Stimulated activated CD8-positive, alpha-beta memory T cell treated with anti-CD3 and anti-CD28 coated beads, Interleukin-15, amount 100 ng/mL, for 48 hours (primary cell): Measurements from ENCODE around the gene HPCA.

Source experiments
- DNase-seq, 2 donors: peaks; one replicate each; pipeline ENCODE4 v3.0.0-alpha.2; 2020; ENCODE audit warnings: low read depth in 2 of 2

HPCA gene

DNA sequence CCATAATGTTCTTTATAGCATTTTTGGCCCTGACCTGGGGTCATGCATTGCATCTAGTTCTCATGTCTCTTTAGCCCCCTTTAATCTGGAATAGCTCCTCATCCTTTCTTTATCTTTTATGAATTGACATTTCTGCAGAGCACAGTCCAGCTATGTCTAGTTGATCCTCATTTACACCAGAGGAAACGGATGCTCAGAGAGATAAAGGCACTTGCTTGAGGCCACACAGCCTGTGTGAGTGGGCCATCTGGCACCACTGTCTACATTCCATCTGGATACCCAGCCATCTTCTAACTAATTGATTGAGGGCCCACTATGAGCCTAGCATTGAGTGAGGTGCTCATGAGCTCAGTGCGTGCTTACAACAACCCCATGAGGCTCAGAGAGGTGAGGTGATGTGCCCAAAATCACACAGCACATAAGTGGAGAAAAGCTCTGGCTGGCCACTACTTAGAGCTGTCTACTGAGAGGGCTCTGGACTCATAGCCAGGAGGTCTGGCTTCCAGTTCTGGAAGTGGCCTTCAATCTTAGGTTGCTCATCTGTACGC is 3.5 kb downstream of the HPCA start:
- DNase-seq = no peak

DNA sequence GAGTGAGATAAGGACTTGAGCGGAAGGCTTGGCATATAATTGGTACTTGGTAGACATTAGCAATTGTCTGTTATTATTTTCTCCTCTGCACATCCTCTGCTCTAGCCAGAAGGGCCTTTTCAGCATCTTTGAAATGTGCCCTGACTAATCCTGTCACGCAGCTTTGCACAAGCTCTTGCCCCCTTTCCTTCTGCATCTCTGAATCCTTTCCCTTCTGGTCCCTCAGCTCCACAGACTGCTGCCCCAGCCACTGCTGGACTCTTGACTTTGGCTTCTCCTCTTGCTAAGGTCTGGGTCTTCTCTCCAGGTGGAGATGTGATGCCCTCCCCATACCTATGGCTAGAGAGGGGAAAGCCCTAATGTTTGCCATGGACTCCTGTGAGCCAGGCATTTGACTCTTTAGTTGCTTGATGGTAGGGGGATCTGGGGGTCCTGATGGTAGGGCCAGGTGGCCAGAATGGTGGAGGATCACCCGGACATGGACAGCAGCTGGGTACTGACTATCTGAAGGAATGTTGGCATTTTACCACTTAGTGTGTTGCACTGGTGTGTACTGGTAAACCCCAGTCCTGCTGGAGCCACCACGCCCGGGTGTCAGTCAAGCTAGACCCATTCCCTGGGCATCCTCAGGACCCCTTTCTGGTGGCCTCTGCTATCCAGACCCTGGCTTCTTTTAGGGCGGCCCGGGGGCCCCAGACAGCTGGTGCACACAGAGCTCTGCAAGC is 4.4 kb downstream of the HPCA start:
- no peak for DNase-seq

DNA sequence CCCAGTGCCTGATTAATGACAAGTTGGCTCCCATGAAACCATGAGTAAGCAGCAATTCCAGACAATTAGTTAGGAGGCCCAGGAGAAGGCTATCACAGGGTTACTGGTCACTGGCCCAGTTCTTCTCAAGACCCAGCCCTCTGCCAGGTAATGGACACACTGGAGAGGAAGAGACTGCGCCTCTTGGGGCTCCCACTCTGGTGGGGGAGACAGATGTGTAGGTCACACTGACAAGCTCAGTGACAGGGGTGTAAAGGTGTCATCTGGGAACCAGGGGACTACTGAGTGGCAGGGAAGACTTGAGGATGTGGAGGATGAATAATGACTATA is 4.9 kb downstream of the HPCA start:
- no peak for DNase-seq

DNA sequence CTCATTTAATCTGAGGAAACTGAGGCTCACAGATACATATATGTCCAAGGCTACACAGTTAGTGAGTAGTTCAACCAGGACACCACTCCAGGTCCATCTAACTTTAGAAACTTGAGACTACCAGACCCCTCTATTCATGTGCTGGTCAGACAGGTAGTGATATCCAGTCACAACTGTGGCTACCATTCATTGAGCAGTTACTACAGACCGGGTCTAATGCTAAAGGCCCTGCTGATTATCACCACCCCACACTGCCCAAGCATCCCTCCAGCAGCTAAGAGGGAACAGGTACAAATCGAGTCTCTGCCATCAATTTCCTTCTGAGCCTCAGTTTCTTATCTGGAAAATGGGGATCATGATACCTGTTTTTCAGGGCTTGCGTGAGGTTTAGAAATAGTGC is 5.3 kb downstream of the HPCA start:
- no peak for DNase-seq

DNA sequence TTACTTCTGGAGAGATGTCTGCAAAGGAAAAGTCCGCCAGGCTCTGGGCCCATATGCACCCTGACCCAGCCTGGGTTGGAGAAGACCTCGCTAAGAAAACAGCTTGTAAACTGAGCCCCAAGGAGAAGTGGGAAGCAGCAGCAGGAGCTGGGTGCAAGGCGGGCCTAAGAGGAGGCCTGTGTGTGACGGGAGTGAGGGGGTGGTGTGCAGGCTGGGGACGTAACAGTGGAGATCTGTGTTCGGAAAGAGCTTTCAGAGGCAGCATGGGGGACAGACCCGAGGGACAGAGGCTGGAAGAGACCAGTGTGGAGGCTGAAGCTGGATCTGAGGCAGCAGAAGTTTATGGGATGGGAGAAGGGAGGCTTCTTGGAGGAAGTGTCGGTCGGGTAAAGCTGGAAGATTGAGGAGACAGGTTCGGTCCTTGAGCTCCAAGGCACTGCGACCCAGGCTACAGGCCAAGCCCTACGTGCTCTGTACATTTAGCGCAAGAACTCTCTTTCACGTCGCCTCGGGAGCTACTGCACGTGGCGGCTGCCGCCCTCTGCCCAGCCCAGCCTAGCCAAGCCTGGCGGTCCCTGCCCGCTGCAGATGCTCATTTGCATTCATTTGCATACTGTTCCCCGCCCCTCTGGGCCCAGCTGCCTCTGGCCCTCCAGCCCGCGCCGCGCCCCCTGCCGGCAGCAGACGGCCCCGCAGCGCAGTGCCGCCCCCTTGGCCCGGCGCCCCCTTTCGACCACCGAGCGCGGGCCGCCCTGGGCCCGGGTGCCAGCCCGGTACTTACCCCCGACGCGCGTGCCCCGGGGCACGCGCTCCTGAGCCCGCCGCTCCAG is 6.3 kb downstream of the HPCA start:
- DNase-seq = peak in 1 of 2 donors; percentile 53

DNA sequence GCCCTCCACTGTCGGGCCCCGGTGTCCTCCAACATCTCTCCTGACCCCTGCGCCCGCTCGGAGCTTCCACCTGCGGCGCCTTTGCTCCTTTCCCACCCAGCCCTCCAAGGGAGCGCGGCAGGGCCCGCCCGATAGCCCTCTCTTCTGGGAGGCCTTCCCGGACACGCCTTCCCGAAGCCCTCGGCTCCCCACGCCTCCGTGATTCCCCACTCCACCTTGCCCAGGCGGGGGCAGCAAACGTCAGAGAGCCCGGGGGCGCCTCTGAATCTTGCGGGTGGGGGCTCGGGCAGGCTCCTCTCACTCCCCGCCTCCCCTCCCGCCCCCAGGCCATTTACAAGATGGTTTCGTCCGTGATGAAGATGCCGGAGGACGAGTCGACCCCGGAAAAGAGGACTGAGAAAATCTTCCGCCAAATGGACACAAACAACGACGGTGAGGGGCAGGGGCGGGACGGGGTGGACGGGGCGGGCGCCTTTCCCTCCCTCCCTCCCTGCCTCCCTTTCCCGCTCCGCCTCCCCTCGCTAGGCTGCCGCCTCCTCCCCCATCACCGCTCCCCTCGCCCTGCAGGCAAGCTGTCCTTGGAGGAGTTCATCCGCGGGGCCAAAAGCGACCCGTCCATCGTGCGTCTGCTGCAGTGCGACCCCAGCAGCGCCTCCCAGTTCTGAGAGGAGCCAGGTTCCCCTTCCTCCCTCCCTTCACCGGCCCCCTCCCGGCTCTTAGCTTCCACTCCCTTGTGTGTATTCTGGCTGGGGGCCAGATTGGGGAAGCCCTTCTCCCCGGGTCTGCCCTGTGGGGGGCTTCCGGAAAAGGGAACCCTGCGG is 7.1 kb downstream of the HPCA start:
- no peak for DNase-seq

DNA sequence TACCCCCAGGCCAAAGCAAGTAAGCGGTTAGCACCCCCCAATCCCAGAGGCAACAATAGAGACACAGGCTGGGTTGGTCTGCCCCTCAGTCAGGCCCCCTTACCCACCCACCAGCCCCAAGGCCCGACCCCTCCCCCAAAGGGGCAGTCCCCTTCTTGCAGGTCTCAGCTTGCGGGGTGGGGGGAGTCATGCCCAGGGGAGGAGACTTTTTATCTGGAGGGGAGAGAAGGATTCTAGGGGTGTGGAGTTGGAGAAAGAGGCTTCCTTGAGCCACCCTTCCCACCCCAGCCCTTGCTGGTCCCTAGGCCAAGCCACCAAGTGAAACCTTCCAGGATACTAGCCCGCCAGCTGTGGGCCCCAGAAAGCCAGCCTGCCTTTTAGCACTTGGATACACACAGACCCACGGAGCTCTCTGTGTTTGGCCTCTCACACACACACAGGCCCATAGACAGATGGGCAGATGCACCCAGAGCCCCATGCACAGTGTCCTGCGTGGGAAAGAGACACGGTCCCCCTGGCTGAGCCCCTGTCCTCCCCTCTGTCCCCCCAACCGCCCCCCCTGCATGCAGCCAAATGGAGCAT is 7.8 kb downstream of the HPCA start:
- no peak for DNase-seq

DNA sequence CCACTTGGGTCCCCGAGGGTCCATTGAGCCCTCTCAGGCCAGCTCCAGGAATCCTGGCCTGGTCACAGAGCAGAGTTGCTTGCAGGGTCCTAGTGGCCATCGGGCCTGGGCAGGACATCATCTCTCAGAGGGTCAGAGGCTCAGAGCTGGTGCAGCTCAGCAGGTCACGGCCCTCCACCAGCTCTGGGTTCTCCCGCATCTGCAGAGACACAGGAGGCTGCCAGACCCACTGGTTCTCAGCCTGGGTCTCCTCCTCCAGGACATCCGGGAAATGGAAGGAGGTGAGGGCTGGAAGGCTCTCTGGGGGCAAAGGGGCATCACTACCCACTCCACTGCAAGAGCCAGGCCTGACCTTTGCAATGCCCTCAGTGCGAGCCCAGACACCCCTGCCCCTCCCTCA is 8.4 kb downstream of the HPCA start:
- no peak for DNase-seq

DNA sequence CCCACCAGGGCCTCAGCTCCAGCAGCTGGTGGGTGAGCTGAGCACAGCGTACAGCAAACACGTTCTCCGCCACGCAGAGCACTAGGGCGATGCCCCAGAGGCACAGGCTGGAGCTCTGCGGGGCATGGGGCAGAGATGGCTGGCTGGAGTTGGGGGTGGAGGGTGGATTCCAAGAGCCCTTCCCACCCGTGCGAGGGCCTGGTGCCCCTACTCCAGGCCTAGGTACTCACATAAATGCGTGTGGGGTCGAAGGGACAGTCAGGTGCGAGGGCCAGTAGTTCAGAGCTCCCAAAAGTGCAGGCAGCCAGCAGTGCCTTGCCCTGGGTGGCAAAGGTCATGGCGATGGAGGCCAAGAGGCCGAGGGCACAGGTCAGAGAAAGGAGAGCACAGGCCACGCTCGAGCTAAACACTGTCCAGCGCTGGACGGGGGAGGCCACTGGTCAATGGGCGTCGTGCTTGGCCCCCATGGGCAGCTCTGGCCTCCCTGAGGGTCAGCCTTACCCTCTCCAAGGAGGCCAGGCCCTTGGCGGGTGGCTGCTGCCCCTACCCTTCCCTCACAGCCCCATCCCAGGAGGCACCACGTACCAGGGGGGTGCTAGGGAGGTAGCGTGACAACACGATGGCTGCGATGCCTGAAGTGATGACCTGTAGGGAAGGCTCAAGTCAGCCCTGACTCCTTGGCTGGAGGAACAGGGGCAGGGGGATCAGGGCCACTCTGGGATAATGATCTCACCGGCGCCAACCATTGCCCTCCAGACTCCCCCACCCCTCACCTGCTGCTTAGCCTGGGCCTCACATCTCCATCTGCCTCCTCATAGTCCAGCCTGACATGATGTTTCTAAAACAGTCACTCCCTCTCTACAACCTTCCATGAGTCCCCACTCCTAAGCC is 9.3 kb downstream of the HPCA start:
- no peak for DNase-seq

DNA sequence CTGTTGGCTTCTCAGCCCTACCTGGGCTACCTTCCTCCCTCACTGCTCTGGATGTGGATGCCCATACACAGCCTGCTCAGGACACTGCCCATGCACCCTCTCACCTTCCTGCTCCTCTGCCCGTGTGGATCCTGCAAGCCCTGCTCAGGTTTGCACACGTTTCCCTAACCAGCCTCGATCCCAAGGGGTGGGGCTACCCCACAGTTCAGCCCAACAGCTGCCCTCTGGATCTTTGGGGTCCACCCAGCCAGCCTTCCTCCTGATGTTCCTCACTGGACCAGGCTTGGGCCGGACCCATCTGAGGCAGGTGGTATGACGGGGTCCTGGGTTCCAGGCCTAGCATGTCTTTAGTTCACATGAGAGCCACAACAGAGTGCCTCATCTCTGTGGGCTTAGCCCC is 10.2 kb downstream of the HPCA start:
- no peak for DNase-seq

DNA sequence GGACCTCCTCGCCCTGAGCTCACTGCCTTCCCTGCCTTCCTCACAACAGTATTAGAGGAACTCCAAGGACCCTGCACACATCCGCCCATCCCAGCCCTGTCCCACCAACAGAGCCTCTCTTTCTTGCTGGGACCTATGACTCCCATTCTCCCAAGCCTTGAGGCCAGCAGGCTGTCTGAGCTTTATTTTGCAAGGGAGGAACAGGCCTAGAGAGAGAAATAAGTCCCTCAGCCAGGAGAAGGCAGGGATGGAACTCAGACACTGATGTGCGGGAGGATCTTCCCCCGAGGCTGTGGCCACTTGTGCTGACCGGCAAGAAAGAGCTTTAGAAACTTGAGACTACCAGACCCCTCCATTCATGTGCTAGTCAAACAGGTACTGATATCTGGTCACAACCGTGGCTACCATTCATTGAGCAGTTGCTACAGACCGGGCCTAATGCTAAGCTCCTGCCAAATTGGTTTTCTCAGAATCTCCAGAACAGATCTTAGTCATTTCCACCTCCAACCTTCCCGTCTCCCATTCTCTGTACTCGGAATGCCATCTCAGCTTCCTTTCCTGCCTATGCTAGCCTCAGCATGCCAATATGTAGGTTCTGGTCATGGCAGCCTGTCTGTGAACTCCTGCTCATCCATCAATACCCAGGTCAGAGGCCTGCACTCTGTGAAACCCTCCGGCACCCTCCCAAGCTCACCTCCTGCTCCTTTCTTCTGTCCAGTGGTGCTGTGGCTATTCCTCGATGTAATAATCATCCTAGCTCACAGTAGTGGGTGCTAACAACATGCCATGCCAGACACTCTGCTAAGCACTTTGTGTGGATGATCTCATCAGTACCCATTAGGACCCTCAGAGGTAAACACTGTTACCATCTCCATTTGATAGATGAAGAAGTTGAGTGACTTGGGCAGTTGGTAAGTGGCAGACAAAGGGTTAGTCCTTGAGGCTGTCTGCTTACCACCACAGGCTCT is 11.1 kb downstream of the HPCA start:
- no peak for DNase-seq

DNA sequence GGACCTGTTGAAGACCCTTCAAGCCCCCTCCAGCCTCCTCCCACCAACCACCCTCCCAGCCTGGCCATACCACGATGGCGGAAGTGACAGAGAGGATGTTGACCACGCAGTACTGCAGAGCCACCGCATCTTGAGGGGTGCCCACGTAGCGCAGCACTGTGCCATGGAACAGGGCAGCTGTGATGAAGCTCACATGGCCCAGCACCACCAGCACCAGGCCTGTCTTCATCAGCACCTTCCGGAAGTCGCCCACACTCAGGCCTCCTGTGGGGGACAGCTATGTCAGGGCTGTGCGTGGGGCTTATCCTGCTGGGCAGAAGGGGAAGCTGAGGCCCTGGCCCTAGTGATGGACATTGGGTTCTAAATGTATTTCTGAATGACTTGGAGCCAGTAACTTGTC is 11.8 kb downstream of the HPCA start:
- DNase-seq = no peak

DNA sequence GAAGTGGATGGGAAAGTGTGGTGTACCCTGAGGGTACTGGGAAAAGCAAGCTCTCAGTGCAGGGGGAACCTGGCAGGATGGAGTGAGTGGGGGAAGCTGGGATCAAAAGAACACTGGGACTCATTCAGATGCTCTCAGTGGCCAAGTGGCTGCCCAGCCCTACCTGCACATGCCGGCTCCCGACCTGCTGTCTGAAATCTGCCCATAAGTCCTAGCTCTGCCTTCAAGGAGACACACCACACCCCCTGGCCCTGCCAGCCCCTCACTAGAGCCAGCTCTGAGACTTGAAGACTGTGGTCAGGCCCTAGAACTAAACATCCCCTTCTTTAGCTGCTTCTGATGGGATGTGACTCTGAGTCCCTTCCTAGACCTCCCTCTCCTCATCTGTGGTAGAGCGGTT is 12.7 kb downstream of the HPCA start:
- DNase-seq = no peak

DNA sequence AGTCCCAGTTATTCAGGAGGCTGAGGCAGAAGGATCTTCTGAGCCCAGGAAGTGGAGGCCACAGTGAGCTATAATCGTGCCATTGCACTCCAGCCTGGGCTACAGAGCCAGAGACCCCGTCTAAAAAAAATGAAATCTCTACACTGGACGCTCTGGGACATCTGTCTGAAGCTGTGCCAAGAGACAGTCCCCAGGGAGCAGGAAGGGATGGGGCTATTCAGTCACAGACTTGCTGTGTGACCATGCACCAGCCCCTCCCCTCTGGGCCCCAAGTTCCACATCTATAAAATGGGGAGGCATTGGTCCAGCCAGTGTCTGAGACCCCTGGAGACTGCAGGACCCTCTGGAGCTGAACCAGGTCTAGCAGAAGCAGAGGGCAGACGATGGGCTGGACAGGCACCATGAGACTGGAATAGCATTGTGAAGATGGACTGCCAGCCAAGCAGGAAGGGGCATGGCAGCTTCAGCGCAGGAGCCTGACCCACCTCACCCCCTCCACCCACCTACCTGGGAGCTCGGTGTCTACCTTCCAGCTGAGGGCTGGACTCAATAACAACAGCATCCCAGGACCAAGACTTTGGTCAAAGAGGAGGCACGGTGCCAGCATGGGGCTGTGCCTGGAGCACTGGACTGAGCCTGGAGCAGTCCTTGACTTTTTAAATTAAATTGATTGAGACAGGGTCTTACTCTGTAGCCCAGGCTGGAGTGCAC is 13.4 kb downstream of the HPCA start:
- DNase-seq = no peak

DNA sequence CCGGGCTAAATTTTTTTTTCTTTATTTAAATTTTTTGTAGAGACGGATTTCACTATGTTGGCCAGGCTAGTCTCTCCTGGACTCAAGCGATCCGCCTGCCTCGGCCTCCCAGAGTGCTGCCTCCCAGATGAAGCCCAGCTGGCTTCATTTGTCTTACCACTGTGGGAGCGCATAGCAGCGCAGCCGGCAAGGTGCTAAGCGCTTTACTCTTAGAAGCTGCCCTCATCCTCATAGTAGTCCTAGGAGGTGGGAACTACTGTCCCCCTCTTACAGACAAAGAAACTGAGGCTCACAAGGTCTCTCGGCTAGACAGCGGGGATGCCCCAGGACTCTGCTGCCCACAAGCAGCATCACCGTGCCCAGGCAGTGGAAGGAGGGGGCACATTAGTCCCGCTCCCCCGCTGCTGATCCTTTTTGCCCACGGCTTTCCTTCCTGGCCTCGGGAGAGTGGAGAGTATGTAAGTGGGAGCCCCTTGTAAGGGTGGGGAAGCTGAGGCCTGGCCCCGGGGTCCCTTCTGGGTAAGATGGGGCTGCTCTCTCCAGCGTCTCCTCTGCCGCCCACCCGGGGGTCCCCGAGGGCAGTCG is 14.2 kb downstream of the HPCA start:
- DNase-seq = no peak

DNA sequence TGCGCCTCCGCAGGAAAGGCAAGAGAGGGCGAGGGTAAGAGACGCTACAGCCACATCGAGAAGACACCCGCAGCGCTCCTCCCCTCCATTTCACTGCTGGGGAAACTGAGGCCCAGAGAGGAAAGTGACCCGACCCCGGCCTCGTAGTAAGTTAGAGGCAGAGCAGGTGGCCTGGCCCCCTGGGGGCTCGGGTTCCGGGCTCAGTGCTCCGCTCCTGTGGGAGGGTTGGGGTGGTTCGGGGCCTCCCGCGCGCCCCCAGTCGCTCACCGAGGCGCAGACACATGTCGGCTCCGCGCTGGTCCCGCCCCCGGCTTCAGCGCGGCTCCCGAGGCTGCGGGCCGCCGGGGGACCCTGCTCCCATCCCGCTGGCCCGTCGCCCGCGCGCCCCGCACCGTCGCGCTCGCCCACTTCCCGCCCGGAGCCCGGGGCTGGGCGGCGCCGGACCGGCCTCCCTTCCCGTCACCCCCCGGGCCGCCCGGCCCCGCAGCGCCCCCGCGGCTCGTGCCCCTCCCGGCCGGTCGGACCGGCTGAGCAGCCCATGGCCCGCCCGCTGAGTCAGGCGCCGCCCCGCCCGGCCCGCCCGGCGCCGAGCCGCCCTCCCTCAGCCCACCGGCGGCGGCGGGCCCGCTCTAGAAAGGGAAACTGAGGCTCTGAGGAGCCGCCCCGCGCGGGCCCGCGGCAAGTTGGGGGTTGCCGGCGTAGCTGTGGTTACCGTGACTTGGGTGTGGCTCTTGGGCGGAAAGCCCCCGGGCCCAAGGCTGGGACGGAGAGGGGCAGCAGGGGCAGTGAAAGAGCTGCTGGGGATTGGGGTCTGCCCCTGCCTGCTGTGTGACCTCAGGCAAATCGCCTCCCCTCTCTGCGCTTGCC is 14.9 kb downstream of the HPCA start, which contains the start of gene TMEM54:
TSS of gene TMEM54 (minus strand) at position 434 of the 867 bp plus-strand sequence. CDS start at position 283, 151 bp downstream.
- no peak for DNase-seq

DNA sequence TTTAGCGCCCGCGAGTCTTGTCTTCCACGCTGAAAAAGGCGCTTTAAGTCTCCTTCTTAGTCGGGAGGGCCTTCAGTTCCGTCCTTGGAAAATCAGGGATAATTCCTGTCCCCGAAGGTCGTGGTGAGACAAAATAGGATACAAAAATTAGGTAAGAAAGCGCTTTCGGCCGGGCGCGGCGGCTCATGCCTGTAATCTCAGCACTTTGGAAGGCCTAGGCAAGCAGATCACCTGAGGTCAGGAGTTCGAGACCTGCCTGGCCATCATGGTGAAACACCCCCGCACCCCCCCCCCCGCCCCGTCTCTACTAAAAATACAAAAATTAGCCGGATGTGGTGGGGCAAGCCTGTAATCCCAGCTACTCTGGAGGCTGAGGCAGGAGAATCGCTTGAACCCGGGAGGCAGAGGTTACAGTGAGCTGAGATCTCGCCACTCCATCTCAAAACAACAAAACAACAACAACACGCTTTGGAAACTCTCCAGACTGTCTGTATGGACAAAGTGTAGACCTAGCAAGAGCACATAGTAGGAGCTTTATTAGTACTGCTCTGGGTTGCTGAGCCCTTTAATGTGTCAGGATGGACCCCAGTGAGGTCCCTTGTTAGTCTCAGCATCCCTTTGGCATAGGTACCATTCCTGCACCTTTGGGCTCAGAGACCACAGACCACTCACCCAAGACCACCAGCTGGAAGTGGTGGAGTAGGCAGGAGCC is 15.7 kb downstream of the HPCA start:
- DNase-seq = no peak
